ENCODE results near the gene CNEP1R1.

The CNEP1R1 gene

DNA sequence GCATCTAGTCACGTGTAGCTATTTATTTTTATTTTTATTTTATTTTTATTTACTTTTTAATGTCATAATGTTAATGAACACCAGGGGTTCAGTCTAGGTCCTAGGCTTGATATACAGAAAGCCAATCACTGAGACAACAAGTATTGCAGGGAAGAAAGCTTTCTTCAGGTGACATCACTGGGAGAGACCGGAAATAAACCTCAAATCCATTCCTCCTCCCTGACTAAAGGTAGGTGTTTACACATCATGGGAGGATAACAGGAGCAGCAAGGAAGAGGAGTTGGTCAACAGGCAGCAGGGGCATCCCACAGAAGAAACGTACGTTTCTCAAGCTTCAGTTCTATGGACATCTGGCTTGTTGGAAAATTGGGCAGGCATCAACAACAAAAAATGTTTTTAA, 31.2 kb downstream of the CNEP1R1 start:
- no peak for TF ChIP-seq JUND (IDR thresholded peaks at IDR 0.05; ENCODE audit: low read depth)
- DNase-seq (ENCODE audit: low read depth in 1 of 2, low spot score in 1 of 2): no peak
- in situ Hi-C loops (cut with HindIII; ENCODE audit: low pct_unique_long_range_greater_than_20kb, low sequenced_read_pairs): no loop called here

DNA sequence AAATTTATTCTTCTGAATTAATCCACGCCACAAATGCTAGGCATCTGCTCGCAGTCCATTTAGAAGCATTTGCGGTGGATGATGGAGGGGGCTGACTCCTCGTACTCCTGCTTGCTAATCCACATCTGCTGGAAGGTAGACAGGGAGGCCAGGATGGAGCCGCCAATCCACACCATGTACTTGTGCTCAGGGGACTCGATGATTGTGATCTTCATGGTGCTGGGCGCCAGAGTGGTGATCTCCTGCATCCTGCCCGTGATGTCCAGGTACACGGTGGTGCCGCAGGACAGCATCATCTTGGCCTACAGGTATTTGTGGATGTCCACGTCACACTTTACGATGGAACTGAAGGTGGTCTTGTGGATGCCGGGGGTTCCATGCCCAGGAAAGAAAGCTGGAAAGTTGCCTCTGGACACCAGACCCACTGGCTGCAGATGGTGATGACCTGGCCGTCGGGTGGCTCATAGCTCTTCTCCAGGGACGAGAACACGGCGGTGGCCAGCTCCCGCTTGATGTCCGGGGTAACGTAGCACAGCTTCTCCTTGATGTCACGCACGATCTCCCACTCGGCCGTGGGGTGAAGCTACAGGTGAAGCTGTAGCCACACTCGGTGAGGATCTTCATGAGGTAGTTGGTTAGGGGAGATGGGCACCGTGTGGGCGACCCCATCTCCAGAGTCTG, 33.2 kb downstream of the CNEP1R1 start:
- in situ Hi-C loops (cut with HindIII; ENCODE audit: low pct_unique_long_range_greater_than_20kb, low sequenced_read_pairs): no loop called here
- DNase-seq (ENCODE audit: low read depth in 1 of 2, low spot score in 1 of 2): no peak
- TF ChIP-seq JUND (IDR thresholded peaks at IDR 0.05; ENCODE audit: low read depth): no peak

DNA sequence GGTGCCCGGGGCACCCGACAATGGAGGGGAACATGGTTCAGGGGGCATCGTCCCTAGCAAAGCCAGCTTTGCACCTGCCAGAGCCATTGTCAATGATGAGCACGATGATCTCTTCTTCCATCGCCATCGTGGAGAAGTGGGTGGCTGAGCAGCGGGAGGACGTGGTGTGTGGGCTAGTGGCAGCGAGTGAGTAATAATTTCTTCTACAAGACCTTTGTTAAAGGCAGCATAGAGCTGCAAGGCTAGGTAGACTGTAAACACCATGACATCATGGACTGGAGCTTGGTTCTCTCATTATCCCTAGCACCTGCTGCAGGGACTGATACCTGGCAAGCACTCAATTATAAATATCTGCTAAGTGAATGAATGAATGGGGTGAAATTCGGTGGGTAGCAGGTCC, 34.1 kb downstream of the CNEP1R1 start:
- DNase-seq (ENCODE audit: low read depth in 1 of 2, low spot score in 1 of 2): no peak
- TF ChIP-seq JUND (IDR thresholded peaks at IDR 0.05; ENCODE audit: low read depth): no peak
- in situ Hi-C loops (cut with HindIII; ENCODE audit: low pct_unique_long_range_greater_than_20kb, low sequenced_read_pairs): no loop called here

DNA sequence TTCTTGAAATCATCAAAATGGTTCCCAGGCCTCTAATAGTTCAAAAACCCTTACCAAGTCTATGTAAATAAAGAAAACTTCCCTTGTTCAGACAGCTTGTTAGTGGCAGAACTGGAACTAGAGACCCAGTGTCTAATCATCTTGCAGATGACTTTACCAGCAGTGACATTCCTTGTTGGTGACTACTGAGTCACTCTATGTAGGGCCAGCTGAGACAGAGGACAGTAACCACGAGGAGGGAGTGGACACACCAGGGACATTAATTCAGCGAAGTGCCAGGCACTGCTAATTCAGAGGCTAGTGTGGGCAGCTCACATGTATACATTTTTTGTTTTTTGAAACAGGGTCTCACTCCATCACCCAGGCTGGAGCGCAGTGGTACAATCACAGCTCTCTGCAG, 34.6 kb downstream of the CNEP1R1 start:
- no peak for DNase-seq (ENCODE audit: low read depth in 1 of 2, low spot score in 1 of 2)
- TF ChIP-seq JUND (IDR thresholded peaks at IDR 0.05; ENCODE audit: low read depth): no peak
- in situ Hi-C loops (cut with HindIII; ENCODE audit: low pct_unique_long_range_greater_than_20kb, low sequenced_read_pairs): no loop called here

DNA sequence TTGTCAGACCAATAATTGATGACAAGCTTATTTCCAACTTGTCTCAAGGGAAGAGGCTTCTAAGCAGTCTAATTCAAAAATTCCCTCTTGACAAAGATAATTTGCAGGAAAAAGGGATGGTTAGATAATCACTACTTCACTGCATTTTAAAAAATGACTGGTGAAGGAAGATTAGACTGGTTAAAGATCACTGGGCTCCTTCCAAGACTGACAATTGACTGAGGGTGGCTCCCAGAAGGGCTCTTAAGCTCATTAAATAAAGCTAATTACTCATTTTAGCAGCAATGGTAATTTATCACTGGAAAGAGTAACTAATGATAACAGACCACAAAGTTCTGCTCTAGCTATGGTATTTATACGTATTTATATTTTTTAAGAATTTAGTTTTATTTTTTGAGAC, 36.3 kb downstream of the CNEP1R1 start:
- TF ChIP-seq JUND (IDR thresholded peaks at IDR 0.05; ENCODE audit: low read depth): no peak
- in situ Hi-C loops (cut with HindIII; ENCODE audit: low pct_unique_long_range_greater_than_20kb, low sequenced_read_pairs): no loop called here
- no peak for DNase-seq (ENCODE audit: low read depth in 1 of 2, low spot score in 1 of 2)

DNA sequence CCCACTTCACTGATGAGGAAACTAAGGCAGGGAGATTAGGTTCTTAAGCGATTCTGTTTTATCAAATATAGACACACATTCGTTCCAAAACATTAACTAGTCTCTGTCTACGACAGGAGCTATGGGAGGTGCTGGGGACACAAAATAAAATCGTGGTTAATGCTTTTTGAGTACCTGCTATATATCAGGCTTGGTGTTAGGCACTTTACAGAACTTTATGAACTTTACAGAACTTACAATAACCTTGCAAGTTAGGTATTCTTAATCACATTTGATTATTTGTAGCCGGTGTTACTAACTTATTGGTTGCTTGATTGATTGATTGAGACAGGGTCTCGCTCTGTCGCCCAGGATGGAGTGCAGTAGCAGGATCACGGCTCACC, 40.2 kb downstream of the CNEP1R1 start:
- no peak for DNase-seq (ENCODE audit: low read depth in 1 of 2, low spot score in 1 of 2)
- in situ Hi-C loops (cut with HindIII; ENCODE audit: low pct_unique_long_range_greater_than_20kb, low sequenced_read_pairs): no loop called here

DNA sequence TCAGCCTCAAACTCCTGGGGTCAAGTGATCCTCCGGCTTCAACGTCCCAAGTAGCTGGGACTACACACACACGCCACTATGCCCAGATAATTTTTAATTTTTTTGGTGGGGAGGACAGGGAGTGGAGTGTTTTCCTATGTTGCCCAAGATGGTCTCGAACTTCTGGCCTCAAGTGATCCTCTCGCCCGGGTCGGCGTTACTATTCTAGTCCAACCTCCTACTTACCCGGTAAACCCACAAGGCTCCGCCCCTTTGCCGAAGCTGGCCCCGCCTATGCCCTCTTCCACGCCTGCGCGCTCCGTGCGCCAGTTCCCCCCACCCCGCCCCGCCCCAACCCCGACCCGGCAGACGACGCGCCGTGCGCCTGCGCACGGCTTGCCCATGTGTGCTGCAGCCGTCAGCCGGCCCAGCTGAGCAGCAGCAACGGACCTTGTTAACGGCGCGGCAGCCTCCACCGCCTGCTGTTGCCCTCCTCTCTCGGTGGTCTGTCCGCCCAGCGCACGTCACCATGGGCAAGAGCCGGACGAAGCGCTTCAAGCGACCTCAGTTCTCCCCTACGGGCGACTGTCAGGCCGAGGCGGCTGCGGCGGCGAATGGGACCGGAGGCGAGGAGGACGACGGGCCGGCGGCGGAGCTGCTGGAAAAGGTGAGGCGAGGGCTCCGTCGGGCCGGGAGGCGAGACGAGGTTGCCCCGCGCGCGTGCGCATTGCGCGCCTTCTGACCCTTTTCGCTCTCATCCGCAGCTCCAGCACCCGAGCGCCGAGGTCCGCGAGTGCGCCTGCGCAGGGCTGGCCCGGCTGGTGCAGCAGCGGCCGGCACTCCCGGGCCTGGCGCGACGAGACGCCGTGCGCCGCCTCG, 40.8 kb downstream of the CNEP1R1 start, which contains the start of gene HEATR3:
TSS of gene HEATR3 (plus strand) at position 347 of the 858 bp plus-strand sequence. CDS start at position 509, 162 bp downstream.
- DNase-seq (ENCODE audit: low read depth in 1 of 2, low spot score in 1 of 2): peak; percentile 80 to 91
- in situ Hi-C loops (cut with HindIII; ENCODE audit: low pct_unique_long_range_greater_than_20kb, low sequenced_read_pairs): no loop called here
- TF ChIP-seq JUND (IDR thresholded peaks at IDR 0.05; ENCODE audit: low read depth): no peak

More for the DNA sequence above, 40.2 kb downstream of the CNEP1R1 start:
- TF ChIP-seq JUND (IDR thresholded peaks at IDR 0.05; ENCODE audit: low read depth): no peak

DNA sequence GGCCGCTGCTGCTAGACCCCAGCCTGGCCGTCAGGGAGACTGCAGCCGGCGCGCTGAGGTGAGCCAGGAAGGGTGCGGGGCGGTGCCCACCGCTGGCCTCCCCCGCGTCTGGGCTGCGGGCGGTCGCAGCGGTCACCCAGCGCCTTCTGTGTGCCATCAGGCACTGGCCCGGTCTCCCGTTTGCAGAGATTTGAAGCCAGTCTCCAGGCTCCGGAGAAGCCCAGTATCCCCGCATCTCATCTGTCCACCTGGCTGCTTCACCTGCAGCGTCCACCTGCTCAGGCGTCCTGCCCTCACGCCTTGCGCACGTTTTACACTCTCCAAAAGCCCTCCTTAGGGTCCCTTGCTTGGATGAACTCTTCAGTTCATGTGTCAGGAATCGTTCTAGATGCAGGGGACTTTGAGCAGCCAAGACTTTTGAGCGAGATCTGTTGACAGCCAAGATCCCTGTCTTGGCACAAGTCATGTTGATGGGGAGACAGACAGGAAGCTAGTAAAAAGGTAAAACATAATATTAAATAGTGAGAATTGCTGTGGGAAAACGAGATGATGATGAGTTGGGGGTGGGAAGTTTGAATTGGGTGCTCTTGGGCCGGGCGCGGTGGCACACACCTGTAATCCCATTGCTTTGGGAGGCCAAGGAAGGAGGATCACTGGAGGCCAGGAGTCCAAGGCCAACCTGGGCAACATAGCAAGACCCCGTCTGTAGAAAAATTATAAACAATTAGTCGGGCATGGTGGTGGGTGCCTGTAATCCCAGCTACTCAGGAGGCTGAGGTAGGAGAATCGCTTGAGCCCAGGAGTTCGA, 41.7 kb downstream of the CNEP1R1 start:
- no peak for TF ChIP-seq JUND (IDR thresholded peaks at IDR 0.05; ENCODE audit: low read depth)
- in situ Hi-C loops (cut with HindIII; ENCODE audit: low pct_unique_long_range_greater_than_20kb, low sequenced_read_pairs): no loop called here
- DNase-seq (ENCODE audit: low read depth in 1 of 2, low spot score in 1 of 2): no peak

DNA sequence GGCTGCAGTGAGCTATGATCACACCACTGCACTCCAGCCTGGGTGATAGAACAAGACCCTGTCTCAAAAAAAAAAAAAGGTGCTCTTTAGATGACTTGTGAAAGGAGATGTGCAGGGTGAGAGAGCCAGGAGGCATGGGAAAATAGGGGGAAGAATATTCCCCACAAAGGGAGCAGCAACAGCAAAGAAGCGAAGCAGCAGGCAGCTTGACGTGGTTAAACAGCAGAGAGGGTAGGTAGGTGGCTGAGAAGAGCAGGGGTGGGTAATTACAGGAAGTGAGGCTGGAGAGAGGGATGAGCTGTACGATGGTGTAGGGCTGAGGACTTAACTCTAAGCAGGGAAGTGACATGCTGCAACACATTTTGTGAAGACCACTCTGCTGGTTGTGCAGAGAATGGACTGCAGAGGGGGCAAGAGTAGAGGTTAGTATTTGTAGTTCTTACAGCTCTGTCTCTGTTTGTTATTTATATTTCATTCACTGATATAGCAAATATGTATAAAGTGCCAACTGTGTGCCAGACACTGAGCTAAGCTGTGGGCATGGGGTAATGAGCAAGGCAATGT, 42.3 kb downstream of the CNEP1R1 start:
- in situ Hi-C loops (cut with HindIII; ENCODE audit: low pct_unique_long_range_greater_than_20kb, low sequenced_read_pairs): no loop called here
- no peak for TF ChIP-seq JUND (IDR thresholded peaks at IDR 0.05; ENCODE audit: low read depth)
- DNase-seq (ENCODE audit: low read depth in 1 of 2, low spot score in 1 of 2): peak in 1 of 2 experiments; percentile 24

DNA sequence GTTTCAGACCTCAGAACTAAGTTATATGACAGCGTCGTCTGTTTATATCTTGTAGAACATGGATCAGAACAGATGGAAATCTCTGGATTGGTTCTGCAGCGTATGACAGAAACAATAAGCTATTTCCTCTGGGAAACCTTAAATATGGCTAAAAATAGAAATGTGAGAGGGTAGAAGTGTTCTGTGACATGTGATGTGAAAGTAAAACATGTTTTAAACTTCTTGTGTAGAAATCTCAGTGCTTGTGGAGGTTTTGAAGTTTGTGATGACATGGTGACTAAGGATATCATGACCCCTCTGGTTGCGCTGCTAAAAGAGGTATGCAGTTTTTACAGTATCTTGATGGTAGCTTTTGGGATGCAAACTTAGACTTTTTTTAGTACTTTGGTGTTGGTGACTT, 43.5 kb downstream of the CNEP1R1 start:
- in situ Hi-C loops (cut with HindIII; ENCODE audit: low pct_unique_long_range_greater_than_20kb, low sequenced_read_pairs): no loop called here
- DNase-seq (ENCODE audit: low read depth in 1 of 2, low spot score in 1 of 2): no peak
- no peak for TF ChIP-seq JUND (IDR thresholded peaks at IDR 0.05; ENCODE audit: low read depth)

DNA sequence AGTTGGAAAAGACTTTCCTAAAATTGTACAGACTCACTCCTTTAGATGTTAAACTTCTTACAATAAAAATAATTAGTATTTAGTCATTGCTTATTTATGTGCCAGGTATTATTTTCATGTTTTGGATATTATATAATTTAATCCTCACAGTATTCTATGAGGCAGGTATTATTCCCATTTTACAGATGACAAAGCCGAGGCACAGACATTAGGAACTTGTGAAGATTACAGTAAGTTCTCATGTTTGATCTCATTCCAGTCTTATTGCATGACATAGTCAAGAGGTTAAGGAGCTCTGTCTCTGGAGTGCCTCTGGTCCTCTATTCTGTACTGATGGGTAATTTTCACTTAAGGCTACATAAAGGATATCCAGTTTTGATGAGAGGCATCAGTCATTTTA, 44.0 kb downstream of the CNEP1R1 start:
- no peak for DNase-seq (ENCODE audit: low read depth in 1 of 2, low spot score in 1 of 2)
- in situ Hi-C loops (cut with HindIII; ENCODE audit: low pct_unique_long_range_greater_than_20kb, low sequenced_read_pairs): no loop called here
- no peak for TF ChIP-seq JUND (IDR thresholded peaks at IDR 0.05; ENCODE audit: low read depth)

DNA sequence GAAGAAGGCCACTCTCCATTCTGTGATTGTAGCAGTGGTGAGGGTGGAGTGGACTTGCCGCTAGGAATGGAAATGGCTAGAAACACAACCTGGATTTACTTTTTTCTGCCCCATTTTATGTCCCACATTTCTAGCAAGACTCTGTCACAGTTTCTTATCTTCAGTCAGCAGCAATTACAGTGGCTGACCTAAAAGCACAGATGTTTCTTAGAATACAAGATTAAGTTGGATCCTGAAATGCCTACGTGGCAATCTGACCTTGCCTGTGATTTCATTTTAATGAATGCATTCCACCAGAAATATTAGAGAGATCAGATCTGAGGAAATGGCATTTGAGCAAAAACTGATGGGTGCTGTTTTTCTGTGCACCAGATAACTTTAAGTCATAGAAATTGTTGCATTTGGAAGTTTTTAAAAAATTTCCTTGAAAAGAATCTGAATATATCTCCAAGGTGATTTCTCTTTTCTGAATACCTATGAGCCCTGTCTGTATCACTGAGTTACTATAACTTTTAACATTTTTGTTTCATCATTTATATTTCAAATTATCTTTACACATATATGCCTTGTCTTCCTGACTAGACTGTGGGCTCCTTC, 46.1 kb downstream of the CNEP1R1 start:
- TF ChIP-seq JUND (IDR thresholded peaks at IDR 0.05; ENCODE audit: low read depth): no peak
- no peak for DNase-seq (ENCODE audit: low read depth in 1 of 2, low spot score in 1 of 2)
- in situ Hi-C loops (cut with HindIII; ENCODE audit: low pct_unique_long_range_greater_than_20kb, low sequenced_read_pairs): no loop called here
